ENCODE data around the gene TNXB.

GRCh38 chr6:32070814-32071543, 38.2 kb downstream of the TNXB start:
- no peak for TF ChIP-seq CTCF (IDR thresholded peaks at IDR 0.05; ENCODE audit: extremely low read depth in 1 of 2, insufficient read depth in 1 of 2, low read depth in 1 of 2, low read length in 2 of 2)
- no peak for TF ChIP-seq POLR2AphosphoS5 (IDR thresholded peaks at IDR 0.05; ENCODE audit: insufficient read depth, low read depth, low read length)
- TF ChIP-seq EZH2 (IDR thresholded peaks at IDR 0.05; ENCODE audit: borderline replicate concordance, low read depth, low read length, severe bottlenecking): no peak
- TF ChIP-seq FOS (IDR thresholded peaks at IDR 0.05; ENCODE audit: borderline replicate concordance, insufficient read depth, low read length): no peak
- TF ChIP-seq POLR2A (IDR thresholded peaks at IDR 0.05; ENCODE audit: low read depth, low read length): no peak

Data from endothelial cell of umbilical vein (primary cell).